SK-N-SH (cell line): ENCODE results near the gene VPS18. TPM values are rescaled to one million over a fixed set of nuclear protein-coding genes. Genes with fewer than 3 reads are reported as not detected.

Source experiments
- CTCF ChIA-PET: fragments of 300-600, 350-600 bp; formaldehyde crosslinking; extraction: SDS; loops from one replicate; lab custom pipeline; 2021; lab: Yijun Ruan, JAX
- POLR2A ChIA-PET: fragments of 350-600 bp; sonication (Branson Sonifier 250); formaldehyde crosslinking; extraction: SDS; loops from one replicate; lab custom pipeline; 2020; ENCODE audit warnings: antibody characterized with exemption, inconsistent platforms; lab: Yijun Ruan, JAX
- DNase-seq: peaks from one replicate; pipeline ENCODE4 v3.0.0; 2012
- H2AFZ ChIP-seq: fragments of 200-600 bp; sonication (generic); 2 replicates; pipeline ENCODE4 v1.8.1; 2016; ENCODE audit warnings: antibody characterized with exemption, mild to moderate bottlenecking, low read depth
- H3F3A ChIP-seq: fragments of 200-600 bp; sonication (generic); replicated peaks from 2 replicates; pipeline ENCODE3; 2016; ENCODE audit warnings: antibody characterized with exemption, mild to moderate bottlenecking; ENCODE audit not compliant: insufficient read depth
- H3K27ac ChIP-seq, 2 experiments: fragments of 200-500 bp in 1 of 2; fragments of 200-600 bp in 1 of 2; sonication (Bioruptor generic) in 1 of 2; sonication (generic), shearing (Covaris generic) in 1 of 2; 2 replicates each; pipeline versions ENCODE4 v1.5.1 to v1.6.1; 2014 to 2016; ENCODE audit warnings: low read depth in 2 of 2, inconsistent platforms in 1 of 2, low read length in 1 of 2, mild to moderate bottlenecking in 1 of 2, mixed read lengths in 1 of 2
- H3K27me3 ChIP-seq: fragments of 200-600 bp; sonication (generic), shearing (Covaris generic); 2 replicates; pipeline ENCODE4 v1.6.1; 2016; ENCODE audit warnings: mixed run types; ENCODE audit not compliant: insufficient read depth
- H3K36me3 ChIP-seq, 2 experiments: fragments of 200-500 bp in 1 of 2; fragments of 200-600 bp in 1 of 2; sonication (Bioruptor generic) in 1 of 2; sonication (generic) in 1 of 2; replicated peaks in 1 of 2; 2 replicates each; pipeline versions ENCODE3 to v1.5.1; 2014 to 2016; ENCODE audit warnings: low read length in 1 of 2, mild to moderate bottlenecking in 1 of 2; ENCODE audit not compliant: insufficient read depth in 2 of 2, control insufficient read depth in 1 of 2
- H3K4me1 ChIP-seq, 2 experiments: fragments of 200-500 bp in 1 of 2; fragments of 200-600 bp in 1 of 2; sonication (Bioruptor generic) in 1 of 2; sonication (generic), shearing (Covaris generic) in 1 of 2; 2 replicates each; pipeline versions ENCODE4 v1.5.1 to v1.6.1; 2014 to 2016; ENCODE audit warnings: low read depth in 1 of 2, low read length in 1 of 2, mixed run types in 1 of 2; ENCODE audit not compliant: insufficient read depth in 2 of 2, control insufficient read depth in 1 of 2
- H3K4me2 ChIP-seq: fragments of 200-600 bp; sonication (generic), shearing (Covaris generic); 2 replicates; pipeline ENCODE4 v1.6.1; 2017; ENCODE audit warnings: mixed run types
- H3K4me3 ChIP-seq, 2 experiments: fragments of 200-500 bp in 1 of 2; fragments of 200-600 bp in 1 of 2; sonication (Bioruptor generic) in 1 of 2; sonication (generic), shearing (Covaris generic) in 1 of 2; 2 replicates each; pipeline versions ENCODE4 v1.5.1 to v1.8.1; 2014 to 2016; ENCODE audit warnings: low read depth in 2 of 2, inconsistent platforms in 1 of 2, low read length in 1 of 2, mild to moderate bottlenecking in 1 of 2, mixed read lengths in 1 of 2, moderate library complexity in 1 of 2
- H3K79me2 ChIP-seq: fragments of 200-600 bp; sonication (generic); 2 replicates; pipeline ENCODE4 v1.8.1; 2017; ENCODE audit warnings: mild to moderate bottlenecking; ENCODE audit not compliant: insufficient read depth
- H3K9ac ChIP-seq: fragments of 200-600 bp; sonication (generic); 2 replicates; pipeline ENCODE4 v1.6.1; 2017; ENCODE audit warnings: mixed run types
- H3K9me2 ChIP-seq: fragments of 200-600 bp; sonication (generic); 2 replicates; pipeline ENCODE4 v1.6.1; 2017; ENCODE audit warnings: mixed run types
- H3K9me3 ChIP-seq: fragments of 200-600 bp; sonication (generic); 2 replicates; pipeline ENCODE4 v1.6.1; 2017; ENCODE audit warnings: mixed run types, mild to moderate bottlenecking, moderate library complexity
- H4K20me1 ChIP-seq: fragments of 200-600 bp; sonication (generic); 2 replicates; pipeline ENCODE4 v1.6.1; 2017; ENCODE audit warnings: mild to moderate bottlenecking, mixed run types; ENCODE audit not compliant: insufficient read depth
- CHD2 ChIP-seq: fragments of 150-350 bp; IDR thresholded peaks from 2 replicates; pipeline ENCODE4 v1.6.1; 2018; ENCODE audit warnings: low read length; ENCODE audit not compliant: partially characterized antibody
- EP300 ChIP-seq, 2 experiments: IDR thresholded peaks; 2 replicates each; pipeline versions ENCODE4 v1.4.0 to v1.6.1; 2012; ENCODE audit warnings: borderline replicate concordance in 1 of 2, low read depth in 1 of 2, low read length in 1 of 2
- FOXJ3 ChIP-seq: sonication (generic); formaldehyde crosslinking; IDR thresholded peaks from 2 replicates; pipeline ENCODE4 v1.5.1; 2020; ENCODE audit warnings: mild to moderate bottlenecking, missing genetic modification reagents
- GABPA ChIP-seq: IDR thresholded peaks from 2 replicates; pipeline ENCODE4 v1.4.0; 2012; ENCODE audit warnings: low read depth, mild to moderate bottlenecking
- MEF2A ChIP-seq: IDR thresholded peaks from 2 replicates; pipeline ENCODE4 v1.4.0; 2012; ENCODE audit warnings: low read depth, borderline replicate concordance
- MXI1 ChIP-seq: IDR thresholded peaks from 2 replicates; pipeline ENCODE4 v1.6.1; 2012; ENCODE audit warnings: mild to moderate bottlenecking, low read depth, low read length, improper control_type of control experiment
- NFIC ChIP-seq: IDR thresholded peaks from 2 replicates; pipeline ENCODE4 v1.4.0; 2012; ENCODE audit warnings: borderline replicate concordance
- RAD21 ChIP-seq: IDR thresholded peaks from 2 replicates; pipeline ENCODE4 v1.6.1; 2012; ENCODE audit warnings: mild to moderate bottlenecking, low read length
- RXRA ChIP-seq: IDR thresholded peaks from 2 replicates; pipeline ENCODE4 v1.4.0; 2012; ENCODE audit warnings: low read depth, mild to moderate bottlenecking, borderline replicate concordance
- SMC3 ChIP-seq: IDR thresholded peaks from 2 replicates; pipeline ENCODE4 v1.6.1; 2012; ENCODE audit warnings: low read depth, low read length, improper control_type of control experiment
- TAF1 ChIP-seq: IDR thresholded peaks from 2 replicates; pipeline ENCODE4 v1.6.1; 2012; ENCODE audit warnings: low read depth, mild to moderate bottlenecking, low read length, moderate library complexity, borderline replicate concordance
- WGBS: methylation state at CpG from one replicate; pipeline ENCODE4 v1.1.6; 2017; ENCODE audit warnings: low lambda C conversion rate; 5-methylcytosine and 5-hydroxymethylcytosine counted together
- polyA plus RNA-seq, 3 experiments: library from polyadenylated mRNA; depleted of rRNA; stranded (reverse); fragments of >200 nt; gene quantifications; 2 replicates each; pipeline ENCODE4 v1.2.3, GENCODE V29; 2012
- TF ChIP-seq, protein P1 (sequence below): IDR thresholded peaks from 2 replicates; pipeline ENCODE4 v1.4.0; 2012; ENCODE audit warnings: low read depth
- TF ChIP-seq, protein P2 (sequence below): fragments of 200-600 bp; sonication (generic); IDR thresholded peaks from 2 replicates; pipeline ENCODE4 v1.6.1; 2017; ENCODE audit warnings: antibody characterized with exemption, mild to moderate bottlenecking, moderate library complexity
- TF ChIP-seq, protein P3 (sequence below): IDR thresholded peaks from 2 replicates; pipeline ENCODE4 v1.4.0; 2012; ENCODE audit warnings: low read depth, borderline replicate concordance
- TF ChIP-seq, protein P4 (sequence below): fragments of 150-350 bp; IDR thresholded peaks from 2 replicates; pipeline ENCODE4 v1.6.1; 2017; ENCODE audit warnings: antibody characterized with exemption, low read length, low read depth, borderline replicate concordance
- TF ChIP-seq, protein P5 (sequence below): IDR thresholded peaks from 2 replicates; pipeline ENCODE4 v1.4.0; 2012; ENCODE audit warnings: low read depth, borderline replicate concordance

Gene VPS18
- polyA plus RNA-seq, 1 of the 3 experiments (the other 2 are of a cell fraction), result 14.1 TPM

DNA sequence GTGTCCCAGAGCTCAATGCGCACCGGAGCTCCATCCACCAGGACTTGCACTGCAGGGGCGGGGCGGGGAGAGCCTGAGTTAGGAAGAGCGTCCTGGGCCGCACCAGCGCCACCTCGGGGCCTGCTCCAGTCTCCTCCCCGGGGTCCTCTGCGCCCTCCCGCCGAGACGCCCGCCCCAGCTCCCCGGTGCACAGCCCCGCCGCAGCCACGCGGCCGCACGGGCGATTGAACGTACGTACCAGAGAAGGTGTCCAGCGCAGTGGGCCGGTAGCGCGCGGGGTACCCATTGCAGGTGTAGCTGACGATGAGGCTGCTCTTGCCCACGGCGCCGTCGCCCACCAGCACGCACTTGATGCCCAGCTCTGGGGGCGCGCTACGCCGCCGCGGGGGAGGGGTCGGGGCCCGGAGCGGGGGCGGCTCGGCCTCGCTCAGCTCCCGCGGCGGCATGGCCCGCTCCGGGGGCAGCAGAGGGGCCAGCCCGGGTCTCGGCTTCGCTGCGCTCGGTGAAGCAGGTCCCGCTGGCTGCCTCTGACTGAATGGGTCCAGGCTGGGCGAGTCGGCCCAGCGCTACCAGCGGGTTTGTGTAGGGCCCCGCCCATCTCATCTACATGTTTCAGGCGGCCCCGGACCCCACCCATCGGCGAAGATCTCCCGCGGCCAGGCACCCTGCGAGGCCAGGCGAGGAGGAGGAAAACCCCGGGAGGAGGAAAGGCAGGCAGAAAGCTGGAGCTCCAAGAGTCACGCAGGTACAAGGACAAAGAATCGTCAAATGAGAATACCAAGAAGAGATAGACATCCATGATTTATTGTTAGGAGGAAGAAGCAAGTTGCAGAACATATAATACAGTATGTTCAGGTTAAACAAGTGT is 20.3 kb upstream of the VPS18 start, which contains the start of gene RHOV:
TSS of gene RHOV (minus strand) at position 541 of the 868 bp plus-strand sequence. CDS start at position 446, 95 bp downstream.
- Histone ChIP-seq H3K9me3 (no peaks in the 10 kb centered on the region), H3K79me2 (no peaks in the 10 kb centered on the region), H3K36me3 (no peaks in the 10 kb centered on the region), H3K4me1 (no peaks in the 10 kb centered on the region; a peak in 1 of 4 replicates), H3K4me3 (peak within 1 kb of the TSS; percentile 52 to 63), H3K27me3 (no peaks in the 10 kb centered on the region), H3K27ac (no peak within 1 kb of the TSS), H2AFZ (peak within 1 kb of the TSS; percentile 79), H3K9ac (peak within 1 kb of the TSS; percentile 41; the same call in 1 of the 2 replicates), H3K9me2 (no peaks in the 10 kb centered on the region), H4K20me1 (no peaks in the 10 kb centered on the region), H3K4me2 (peak within 1 kb of the TSS; percentile 90), H3F3A (no peaks in the 10 kb centered on the region)
- DNase-seq, result peak; percentile 92
- ChIA-PET POLR2A (interaction anchor here (0.7 to 2.6 kb wide), 4 partner anchors 16 to 22 kb away, joined by 3 to 12 read pairs (median 8); partner anchors contain the start of gene VPS18), CTCF (interaction anchor here (0.6 to 11.1 kb wide), 19 partner anchors 8 to 354 kb away, joined by 3 to 69 read pairs (median 4); partner anchors contain the start of genes RAD51, SPINT1 and VPS18)
- WGBS, result under 1% methylated on average over 10 of the region's 74 CpGs
- TF ChIP-seq, protein P1, sequence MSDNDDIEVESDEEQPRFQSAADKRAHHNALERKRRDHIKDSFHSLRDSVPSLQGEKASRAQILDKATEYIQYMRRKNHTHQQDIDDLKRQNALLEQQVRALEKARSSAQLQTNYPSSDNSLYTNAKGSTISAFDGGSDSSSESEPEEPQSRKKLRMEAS, result no peak
- TF ChIP-seq SMC3, result 0 out of 2 replicates have a peak, but pooled peaks have one; percentile 4
- 0 out of 2 replicates have a peak, but pooled peaks have one; percentile 16 for TF ChIP-seq RAD21
- TF ChIP-seq EP300 (IDR thresholded peaks at IDR 0.05; ENCODE audit: borderline replicate concordance in 1 of 2, low read depth in 1 of 2, low read length in 1 of 2), result no peak
- TF ChIP-seq, protein P2, sequence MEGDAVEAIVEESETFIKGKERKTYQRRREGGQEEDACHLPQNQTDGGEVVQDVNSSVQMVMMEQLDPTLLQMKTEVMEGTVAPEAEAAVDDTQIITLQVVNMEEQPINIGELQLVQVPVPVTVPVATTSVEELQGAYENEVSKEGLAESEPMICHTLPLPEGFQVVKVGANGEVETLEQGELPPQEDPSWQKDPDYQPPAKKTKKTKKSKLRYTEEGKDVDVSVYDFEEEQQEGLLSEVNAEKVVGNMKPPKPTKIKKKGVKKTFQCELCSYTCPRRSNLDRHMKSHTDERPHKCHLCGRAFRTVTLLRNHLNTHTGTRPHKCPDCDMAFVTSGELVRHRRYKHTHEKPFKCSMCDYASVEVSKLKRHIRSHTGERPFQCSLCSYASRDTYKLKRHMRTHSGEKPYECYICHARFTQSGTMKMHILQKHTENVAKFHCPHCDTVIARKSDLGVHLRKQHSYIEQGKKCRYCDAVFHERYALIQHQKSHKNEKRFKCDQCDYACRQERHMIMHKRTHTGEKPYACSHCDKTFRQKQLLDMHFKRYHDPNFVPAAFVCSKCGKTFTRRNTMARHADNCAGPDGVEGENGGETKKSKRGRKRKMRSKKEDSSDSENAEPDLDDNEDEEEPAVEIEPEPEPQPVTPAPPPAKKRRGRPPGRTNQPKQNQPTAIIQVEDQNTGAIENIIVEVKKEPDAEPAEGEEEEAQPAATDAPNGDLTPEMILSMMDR, result peak; percentile 47
- TF ChIP-seq, all 33 proteins: peak for 3

DNA sequence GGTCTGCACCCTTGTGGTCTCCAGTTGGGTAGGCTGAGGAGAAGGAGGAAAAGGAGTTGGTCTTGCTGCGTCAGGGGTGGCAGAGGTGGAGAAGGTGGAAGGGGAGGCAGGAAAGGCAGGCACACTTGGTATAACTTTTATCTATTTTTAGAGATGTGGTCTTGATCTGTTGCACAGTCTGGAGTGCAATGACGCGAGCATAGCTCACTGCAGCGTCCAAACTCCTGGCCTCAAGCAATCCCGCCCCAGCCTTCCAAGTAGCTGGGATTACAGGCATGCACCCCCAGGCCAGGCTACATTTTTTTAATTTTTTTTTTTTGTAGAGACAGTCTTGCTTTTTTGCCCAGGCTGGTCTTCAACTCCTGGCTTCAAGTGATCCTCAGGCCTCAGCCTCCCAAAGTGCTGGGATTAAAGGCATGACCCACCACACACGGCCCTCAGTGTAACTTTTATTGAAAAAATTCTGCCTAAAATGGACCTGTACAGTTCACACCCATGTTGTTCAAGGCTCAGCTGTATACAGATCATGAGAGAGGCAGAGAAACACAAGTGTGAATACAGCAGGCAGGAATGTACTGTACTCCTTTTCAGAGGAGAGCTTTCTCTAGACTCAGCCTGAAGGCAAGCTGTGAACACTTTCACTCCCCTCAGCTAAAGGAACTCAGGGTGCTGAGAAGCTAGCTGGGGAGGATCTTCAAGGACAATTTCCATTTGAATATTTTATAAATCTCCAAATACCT is 18.1 kb upstream of the VPS18 start:
- H3F3A ChIP-seq, result no peaks in the 10 kb centered on the region
- no peaks in the 10 kb centered on the region; a peak in 1 of 4 replicates for H3K4me1 ChIP-seq
- no peaks in the 10 kb centered on the region for H3K79me2 ChIP-seq
- no peaks in the 10 kb centered on the region for H4K20me1 ChIP-seq
- DNase-seq, result no peak
- WGBS, result 87% methylated on average over 6 of the region's 6 CpGs
- ChIA-PET POLR2A (no interaction called here), CTCF (interaction anchor here (1.1 to 11.1 kb wide), 4 partner anchors 16 to 31 kb away, joined by 3 to 69 read pairs (median 36); partner anchors contain the start of gene VPS18)
- no peak overlapping the region for H3K4me2 ChIP-seq
- no peaks in the 10 kb centered on the region for H3K36me3 ChIP-seq
- H3K9ac ChIP-seq, result no peak overlapping the region
- no peaks in the 10 kb centered on the region for H3K9me2 ChIP-seq
- no peak overlapping the region for H3K27ac ChIP-seq
- no peak overlapping the region for H2AFZ ChIP-seq
- TF ChIP-seq, protein P3, sequence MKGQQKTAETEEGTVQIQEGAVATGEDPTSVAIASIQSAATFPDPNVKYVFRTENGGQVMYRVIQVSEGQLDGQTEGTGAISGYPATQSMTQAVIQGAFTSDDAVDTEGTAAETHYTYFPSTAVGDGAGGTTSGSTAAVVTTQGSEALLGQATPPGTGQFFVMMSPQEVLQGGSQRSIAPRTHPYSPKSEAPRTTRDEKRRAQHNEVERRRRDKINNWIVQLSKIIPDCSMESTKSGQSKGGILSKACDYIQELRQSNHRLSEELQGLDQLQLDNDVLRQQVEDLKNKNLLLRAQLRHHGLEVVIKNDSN, result no peak
- no peak for TF ChIP-seq CHD2
- no peak for TF ChIP-seq FOXJ3 (CRISPR knock-in tag)
- TF ChIP-seq NFIC, result no peak
- TF ChIP-seq, protein P4, sequence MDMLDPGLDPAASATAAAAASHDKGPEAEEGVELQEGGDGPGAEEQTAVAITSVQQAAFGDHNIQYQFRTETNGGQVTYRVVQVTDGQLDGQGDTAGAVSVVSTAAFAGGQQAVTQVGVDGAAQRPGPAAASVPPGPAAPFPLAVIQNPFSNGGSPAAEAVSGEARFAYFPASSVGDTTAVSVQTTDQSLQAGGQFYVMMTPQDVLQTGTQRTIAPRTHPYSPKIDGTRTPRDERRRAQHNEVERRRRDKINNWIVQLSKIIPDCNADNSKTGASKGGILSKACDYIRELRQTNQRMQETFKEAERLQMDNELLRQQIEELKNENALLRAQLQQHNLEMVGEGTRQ, result no peak
- TF ChIP-seq SMC3, result no peak
- no peak for TF ChIP-seq GABPA
- TF ChIP-seq, protein P5, sequence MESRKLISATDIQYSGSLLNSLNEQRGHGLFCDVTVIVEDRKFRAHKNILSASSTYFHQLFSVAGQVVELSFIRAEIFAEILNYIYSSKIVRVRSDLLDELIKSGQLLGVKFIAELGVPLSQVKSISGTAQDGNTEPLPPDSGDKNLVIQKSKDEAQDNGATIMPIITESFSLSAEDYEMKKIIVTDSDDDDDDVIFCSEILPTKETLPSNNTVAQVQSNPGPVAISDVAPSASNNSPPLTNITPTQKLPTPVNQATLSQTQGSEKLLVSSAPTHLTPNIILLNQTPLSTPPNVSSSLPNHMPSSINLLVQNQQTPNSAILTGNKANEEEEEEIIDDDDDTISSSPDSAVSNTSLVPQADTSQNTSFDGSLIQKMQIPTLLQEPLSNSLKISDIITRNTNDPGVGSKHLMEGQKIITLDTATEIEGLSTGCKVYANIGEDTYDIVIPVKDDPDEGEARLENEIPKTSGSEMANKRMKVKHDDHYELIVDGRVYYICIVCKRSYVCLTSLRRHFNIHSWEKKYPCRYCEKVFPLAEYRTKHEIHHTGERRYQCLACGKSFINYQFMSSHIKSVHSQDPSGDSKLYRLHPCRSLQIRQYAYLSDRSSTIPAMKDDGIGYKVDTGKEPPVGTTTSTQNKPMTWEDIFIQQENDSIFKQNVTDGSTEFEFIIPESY, result no peak
- no peak for TF ChIP-seq RXRA
- TF ChIP-seq MXI1, result no peak
- TF ChIP-seq TAF1, result no peak
- no peak for TF ChIP-seq RAD21
- no peak for TF ChIP-seq MEF2A
- no peaks in the 10 kb centered on the region for H3K27me3 ChIP-seq
- no peaks in the 10 kb centered on the region for H3K9me3 ChIP-seq
- H3K4me3 ChIP-seq, result no peak overlapping the region
